Upper lobe of left lung (tissue), 4 donors: Measurements from ENCODE around the gene ZNF185.

ENCODE experiments used
- POLR2AphosphoS5 ChIP-seq, 2 donors: sonication (generic); formaldehyde crosslinking; IDR thresholded peaks; one replicate each; pipeline ENCODE4 v1.5.1; 2017; ENCODE audit warnings: antibody characterized with exemption in 2 of 2
- TF ChIP-seq, protein P1 (sequence below), 6 experiments: fragments of 450-650 bp in 4 of 6; fragments of 200-600 bp in 2 of 6; sonication (generic) in 2 of 6; IDR thresholded peaks; one replicate each; pipeline ENCODE4 v1.5.1; 2016 to 2019; ENCODE audit warnings: antibody characterized with exemption in 6 of 6

- TF ChIP-seq, protein P1, sequence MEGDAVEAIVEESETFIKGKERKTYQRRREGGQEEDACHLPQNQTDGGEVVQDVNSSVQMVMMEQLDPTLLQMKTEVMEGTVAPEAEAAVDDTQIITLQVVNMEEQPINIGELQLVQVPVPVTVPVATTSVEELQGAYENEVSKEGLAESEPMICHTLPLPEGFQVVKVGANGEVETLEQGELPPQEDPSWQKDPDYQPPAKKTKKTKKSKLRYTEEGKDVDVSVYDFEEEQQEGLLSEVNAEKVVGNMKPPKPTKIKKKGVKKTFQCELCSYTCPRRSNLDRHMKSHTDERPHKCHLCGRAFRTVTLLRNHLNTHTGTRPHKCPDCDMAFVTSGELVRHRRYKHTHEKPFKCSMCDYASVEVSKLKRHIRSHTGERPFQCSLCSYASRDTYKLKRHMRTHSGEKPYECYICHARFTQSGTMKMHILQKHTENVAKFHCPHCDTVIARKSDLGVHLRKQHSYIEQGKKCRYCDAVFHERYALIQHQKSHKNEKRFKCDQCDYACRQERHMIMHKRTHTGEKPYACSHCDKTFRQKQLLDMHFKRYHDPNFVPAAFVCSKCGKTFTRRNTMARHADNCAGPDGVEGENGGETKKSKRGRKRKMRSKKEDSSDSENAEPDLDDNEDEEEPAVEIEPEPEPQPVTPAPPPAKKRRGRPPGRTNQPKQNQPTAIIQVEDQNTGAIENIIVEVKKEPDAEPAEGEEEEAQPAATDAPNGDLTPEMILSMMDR (IDR thresholded peaks at IDR 0.05): no peak
- TF ChIP-seq POLR2AphosphoS5 (IDR thresholded peaks at IDR 0.05): no peak
Measured at GRCh38 chrX:152912641-152913040, 14.8 kb downstream of the ZNF185 start.
